Measurements from ENCODE around the gene ZNF283.
"Not testable (repeated sequence)": the region's sequence is repeated elsewhere in the genome, so short reads cannot be mapped to it uniquely, and the experiment has no call there.

ZNF283 gene

GRCh38 chr19:43848821-43849220 lies 21.7 kb downstream of the ZNF283 start:
- DNase-seq (ENCODE audit: low spot score), result no peak

- no peak for DNase-seq (ENCODE audit: low spot score)
Observed at GRCh38 chr19:43858174-43858573, 31.1 kb downstream of the ZNF283 start.

GRCh38 chr19:43866923-43867322 lies 39.8 kb downstream of the ZNF283 start:
- DNase-seq (ENCODE audit: low spot score), result not testable (repeated sequence)

GRCh38 chr19:43872547-43873336 lies 45.6 kb downstream of the ZNF283 start:
- no peak for DNase-seq (ENCODE audit: low spot score)

- no peak for DNase-seq (ENCODE audit: low spot score)
Observed at GRCh38 chr19:43880483-43880882, 53.4 kb downstream of the ZNF283 start.

GRCh38 chr19:43883864-43884263 lies 56.7 kb downstream of the ZNF283 start, which contains the start of gene ZNF404:
TSS of gene ZNF404 (minus strand) at chr19:43883964.
- DNase-seq (ENCODE audit: low spot score), result no peak

- no peak for DNase-seq (ENCODE audit: low spot score)
Observed at GRCh38 chr19:43895727-43896308, 68.7 kb downstream of the ZNF283 start.
